Loucy (cell line): ENCODE results near the gene PON2.

Experiments
- H2AFZ ChIP-seq: fragments of 200-600 bp; sonication (generic); 2 replicates; pipeline ENCODE4 v1.6.0; 2016; ENCODE audit warnings: antibody characterized with exemption, mild to moderate bottlenecking, low read length, moderate library complexity
- H3F3A ChIP-seq: fragments of 200-600 bp; 2 replicates; pipeline ENCODE4 v1.6.0; 2016; ENCODE audit warnings: antibody characterized with exemption, low read depth, mild to moderate bottlenecking
- H3K27me3 ChIP-seq: fragments of 200-600 bp; sonication (generic); 2 replicates; pipeline ENCODE4 v1.6.1; 2014; ENCODE audit warnings: low read length, mild to moderate bottlenecking; ENCODE audit not compliant: insufficient read depth, poor library complexity, severe bottlenecking
- H3K36me3 ChIP-seq: fragments of 200-600 bp; sonication (generic); 2 replicates; pipeline ENCODE4 v1.6.1; 2016; ENCODE audit warnings: low read length; ENCODE audit not compliant: insufficient read depth
- H3K4me1 ChIP-seq: fragments of 200-600 bp; sonication (generic); 2 replicates; pipeline ENCODE4 v1.5.1; 2014; ENCODE audit warnings: low read length, mild to moderate bottlenecking; ENCODE audit not compliant: insufficient read depth, poor library complexity, severe bottlenecking
- H3K4me2 ChIP-seq: fragments of 200-600 bp; sonication (generic); 2 replicates; pipeline ENCODE4 v1.6.0; 2014; ENCODE audit warnings: antibody characterized with exemption, low read length, low read depth, mild to moderate bottlenecking; ENCODE audit not compliant: poor library complexity, severe bottlenecking
- H3K4me3 ChIP-seq: fragments of 200-600 bp; sonication (generic); 2 replicates; pipeline ENCODE4 v1.5.1; 2014; ENCODE audit warnings: low read length, mild to moderate bottlenecking, mixed read lengths; ENCODE audit not compliant: poor library complexity, severe bottlenecking
- H3K79me2 ChIP-seq: fragments of 200-600 bp; sonication (generic); 2 replicates; pipeline ENCODE4 v1.6.1; 2014; ENCODE audit warnings: low read length; ENCODE audit not compliant: insufficient read depth
- H3K9ac ChIP-seq: fragments of 200-600 bp; sonication (generic); 2 replicates; pipeline ENCODE4 v1.6.0; 2014; ENCODE audit warnings: mild to moderate bottlenecking, low read depth, low read length, moderate library complexity; ENCODE audit not compliant: poor library complexity, severe bottlenecking
- H3K9me2 ChIP-seq: fragments of 200-600 bp; sonication (generic); replicated peaks from 2 replicates; pipeline ENCODE4 v1.6.1; 2016; ENCODE audit warnings: low read depth, low read length, mixed read lengths
- H3K9me3 ChIP-seq: fragments of 200-600 bp; sonication (generic); 2 replicates; pipeline ENCODE4 v1.6.1; 2014; ENCODE audit warnings: mild to moderate bottlenecking, antibody characterized with exemption, low read length, low read depth; ENCODE audit not compliant: insufficient read depth
- H4K20me1 ChIP-seq: fragments of 200-600 bp; sonication (generic); 2 replicates; pipeline ENCODE4 v1.6.0; 2014; ENCODE audit warnings: antibody characterized with exemption, low read length, mild to moderate bottlenecking; ENCODE audit not compliant: insufficient read depth, poor library complexity, severe bottlenecking
- CTCF ChIP-seq: fragments of 200-600 bp; sonication (generic); conservative IDR thresholded peaks from 2 replicates; pipeline ENCODE4 v1.5.1; 2014; ENCODE audit warnings: mild to moderate bottlenecking, antibody characterized with exemption, low read length
- EZH2phosphoT487 ChIP-seq: fragments of 200-600 bp; IDR thresholded peaks from 2 replicates; pipeline ENCODE4 v1.6.1; 2018; ENCODE audit warnings: antibody characterized with exemption, mild to moderate bottlenecking, moderate library complexity, borderline replicate concordance

Gene PON2

GRCh38 chr7:95427914-95428516 lies 6.8 kb downstream of the PON2 start:
- Histone ChIP-seq H3K9me2 (no peaks in the 10 kb centered on the region), H3K27me3 (no peaks in the 10 kb centered on the region), H4K20me1 (no peaks in the 10 kb centered on the region), H2AFZ (no peak overlapping the region), H3K9me3 (no peaks in the 10 kb centered on the region), H3K4me1 (no peaks in the 10 kb centered on the region), H3K4me3 (no peak overlapping the region), H3K9ac (no peak overlapping the region), H3K79me2 (no peaks in the 10 kb centered on the region), H3K4me2 (no peak overlapping the region), H3K36me3 (no peaks in the 10 kb centered on the region), H3F3A (no peaks in the 10 kb centered on the region)
- TF ChIP-seq CTCF = no peak
- TF ChIP-seq EZH2phosphoT487 = no peak

GRCh38 chr7:95427166-95427565 lies 7.7 kb downstream of the PON2 start:
- Histone ChIP-seq H3K4me2 (no peak overlapping the region), H3K9ac (no peak overlapping the region), H3K9me2 (no peaks in the 10 kb centered on the region), H4K20me1 (no peaks in the 10 kb centered on the region), H3K4me1 (no peaks in the 10 kb centered on the region), H3K36me3 (no peaks in the 10 kb centered on the region), H2AFZ (no peak overlapping the region), H3K9me3 (no peaks in the 10 kb centered on the region), H3K79me2 (no peaks in the 10 kb centered on the region), H3K4me3 (no peak overlapping the region), H3F3A (no peaks in the 10 kb centered on the region), H3K27me3 (no peaks in the 10 kb centered on the region)
- no peak for TF ChIP-seq CTCF

- Histone ChIP-seq H3K9ac (no peak overlapping the region), H3K36me3 (no peaks in the 10 kb centered on the region), H3K4me3 (no peak overlapping the region), H3K9me3 (no peaks in the 10 kb centered on the region), H3F3A (no peaks in the 10 kb centered on the region), H3K4me1 (no peaks in the 10 kb centered on the region), H3K79me2 (no peaks in the 10 kb centered on the region), H3K27me3 (no peaks in the 10 kb centered on the region), H3K9me2 (no peaks in the 10 kb centered on the region), H3K4me2 (no peak overlapping the region), H2AFZ (no peak overlapping the region), H4K20me1 (no peaks in the 10 kb centered on the region)
- TF ChIP-seq EZH2phosphoT487 = no peak
- no peak for TF ChIP-seq CTCF
These were observed 9.1 kb downstream of the PON2 start for GRCh38 chr7:95425694-95426093.
